Right lobe of liver (tissue), 4 donors: ENCODE data around the gene LPXN.

Source experiments
- POLR2A ChIP-seq: fragments of 450-650 bp; IDR thresholded peaks from one replicate; pipeline ENCODE4 v1.6.1; 2017; ENCODE audit warnings: antibody characterized with exemption, mild to moderate bottlenecking
- TF ChIP-seq, protein P1 (sequence below), 4 donors: fragments of 200-600 bp in 3 of 4; fragments of 450-650 bp in 1 of 4; IDR thresholded peaks; one replicate each; pipeline versions ENCODE4 v1.5.1 to v1.8.0; 2016 to 2022; ENCODE audit warnings: antibody characterized with exemption in 4 of 4, mild to moderate bottlenecking in 2 of 4
- donor health status: DM: no; HTN: no; CAD: no.
- donor health status: DM: no; HTN: no; CAD: no.
- donor health status: DM: no; HTN: yes; CAD: no.

DNA sequence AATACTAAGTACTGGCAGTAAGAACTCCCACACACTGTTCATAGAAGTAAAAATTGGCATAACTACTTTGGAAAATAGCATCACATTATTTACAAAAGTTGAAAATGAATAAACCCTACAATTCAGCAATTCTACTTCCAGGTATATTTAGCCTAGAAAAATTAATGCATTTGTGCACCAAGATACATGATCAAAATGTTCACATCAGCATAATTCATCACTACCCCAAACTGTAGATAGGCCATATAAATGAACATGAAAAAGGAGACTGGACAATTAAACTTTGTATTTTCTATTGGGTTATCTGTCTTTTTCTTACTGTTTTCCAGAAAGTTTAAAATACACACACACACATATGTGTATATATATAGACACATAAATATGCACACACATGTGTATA, 73.7 kb downstream of the LPXN start:
- TF ChIP-seq, protein P1, sequence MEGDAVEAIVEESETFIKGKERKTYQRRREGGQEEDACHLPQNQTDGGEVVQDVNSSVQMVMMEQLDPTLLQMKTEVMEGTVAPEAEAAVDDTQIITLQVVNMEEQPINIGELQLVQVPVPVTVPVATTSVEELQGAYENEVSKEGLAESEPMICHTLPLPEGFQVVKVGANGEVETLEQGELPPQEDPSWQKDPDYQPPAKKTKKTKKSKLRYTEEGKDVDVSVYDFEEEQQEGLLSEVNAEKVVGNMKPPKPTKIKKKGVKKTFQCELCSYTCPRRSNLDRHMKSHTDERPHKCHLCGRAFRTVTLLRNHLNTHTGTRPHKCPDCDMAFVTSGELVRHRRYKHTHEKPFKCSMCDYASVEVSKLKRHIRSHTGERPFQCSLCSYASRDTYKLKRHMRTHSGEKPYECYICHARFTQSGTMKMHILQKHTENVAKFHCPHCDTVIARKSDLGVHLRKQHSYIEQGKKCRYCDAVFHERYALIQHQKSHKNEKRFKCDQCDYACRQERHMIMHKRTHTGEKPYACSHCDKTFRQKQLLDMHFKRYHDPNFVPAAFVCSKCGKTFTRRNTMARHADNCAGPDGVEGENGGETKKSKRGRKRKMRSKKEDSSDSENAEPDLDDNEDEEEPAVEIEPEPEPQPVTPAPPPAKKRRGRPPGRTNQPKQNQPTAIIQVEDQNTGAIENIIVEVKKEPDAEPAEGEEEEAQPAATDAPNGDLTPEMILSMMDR (IDR thresholded peaks at IDR 0.05): no peak
- TF ChIP-seq POLR2A: no peak
